ENCODE data around the gene EFCAB9.

Gene EFCAB9

DNA sequence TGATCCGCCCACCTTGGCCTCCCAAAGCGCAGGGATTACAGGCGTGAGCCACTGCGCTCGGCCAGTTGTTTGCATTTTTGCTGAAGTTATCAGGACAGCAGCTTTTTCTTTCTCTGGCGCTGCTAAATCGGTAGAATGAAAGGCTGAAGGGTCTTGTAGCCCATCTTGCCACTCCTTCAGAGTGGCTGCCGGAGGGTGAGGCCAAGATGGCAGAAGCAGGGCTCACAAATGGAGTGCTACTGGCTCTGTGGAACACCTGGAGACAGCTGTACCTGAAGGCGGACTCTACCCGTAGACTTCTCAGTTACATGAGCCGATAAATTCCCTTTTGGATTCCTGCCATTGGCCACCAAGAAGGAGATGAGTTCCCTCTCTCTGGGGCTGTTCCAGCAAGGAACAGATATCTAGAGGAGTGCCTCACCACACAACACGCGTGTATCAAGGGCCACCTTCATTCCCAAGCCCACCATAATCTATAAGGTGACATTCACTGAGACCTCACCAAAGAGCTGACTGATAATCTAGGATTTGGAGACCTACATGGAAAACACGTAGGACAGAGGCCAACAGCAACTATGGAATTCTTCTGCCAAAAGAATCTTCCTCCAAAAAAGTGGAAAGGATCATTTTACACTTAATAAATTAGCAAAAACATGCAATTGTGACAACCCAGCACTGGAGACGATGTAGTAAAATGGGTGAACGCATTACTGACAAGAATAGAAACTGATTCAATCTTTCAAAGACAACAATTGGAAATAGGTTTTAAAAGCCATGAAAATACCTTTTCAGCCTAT lies 27.7 kb upstream of the EFCAB9 start:
- no peak for DNase-seq

DNA sequence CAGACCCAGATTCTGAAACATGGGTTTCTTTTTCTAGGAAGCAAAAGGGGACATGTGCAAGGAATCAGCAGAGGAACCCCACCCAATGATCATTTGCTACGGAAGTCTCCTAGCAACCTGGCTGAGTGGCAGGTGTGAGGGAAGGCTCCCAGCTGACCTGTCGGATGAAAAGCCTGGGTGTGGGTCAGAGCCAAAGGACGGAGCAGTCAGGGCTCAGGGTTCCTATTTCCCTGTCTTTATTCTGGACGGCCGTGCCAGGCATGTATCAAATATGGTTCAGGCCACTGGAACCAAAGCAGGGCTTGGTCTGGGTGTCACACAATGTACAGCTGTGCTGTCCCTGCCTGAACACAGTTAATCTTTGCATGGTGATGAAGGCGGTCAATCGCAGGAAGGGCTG lies 26.1 kb upstream of the EFCAB9 start:
- no peak for DNase-seq

DNA sequence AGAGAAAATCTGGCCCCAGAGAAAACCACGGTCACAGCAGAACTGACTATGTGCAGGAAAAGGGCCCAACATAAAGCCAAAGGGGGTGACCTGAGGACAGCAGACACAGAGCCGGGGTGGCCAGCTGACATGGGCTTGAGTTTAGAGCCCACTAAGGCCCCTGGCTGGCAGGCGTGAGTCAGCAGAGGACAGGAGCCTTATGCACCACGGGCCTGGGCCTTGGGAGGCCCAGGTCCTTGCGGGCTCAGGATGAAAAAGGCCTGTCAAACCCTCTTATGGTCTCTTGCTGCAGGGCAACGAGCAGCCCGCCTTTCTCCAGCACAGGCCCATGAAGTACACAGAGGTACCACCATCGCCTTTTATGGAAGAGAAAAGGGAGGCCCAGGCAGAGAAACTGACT lies 25.7 kb upstream of the EFCAB9 start:
- no peak for DNase-seq

DNA sequence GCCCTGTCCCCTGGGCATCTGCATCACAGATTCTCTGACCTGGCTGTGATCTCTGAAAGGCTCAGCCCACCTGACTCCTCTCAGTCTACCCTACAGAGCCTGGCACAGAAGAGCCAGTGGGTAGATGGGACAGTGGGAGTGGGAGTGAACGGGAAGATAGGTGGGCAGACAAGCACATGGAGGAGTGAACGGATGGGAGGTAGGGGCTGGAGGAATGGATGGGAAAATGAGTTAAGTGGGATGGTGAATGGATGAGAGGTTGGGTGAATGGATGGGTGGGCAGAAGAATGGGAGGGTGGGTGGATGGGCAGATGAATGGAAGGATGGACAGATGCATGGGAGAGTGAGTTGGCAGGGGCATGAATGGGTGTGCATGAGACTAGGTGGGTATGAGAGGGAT lies 24.8 kb upstream of the EFCAB9 start:
- no peak for DNase-seq

DNA sequence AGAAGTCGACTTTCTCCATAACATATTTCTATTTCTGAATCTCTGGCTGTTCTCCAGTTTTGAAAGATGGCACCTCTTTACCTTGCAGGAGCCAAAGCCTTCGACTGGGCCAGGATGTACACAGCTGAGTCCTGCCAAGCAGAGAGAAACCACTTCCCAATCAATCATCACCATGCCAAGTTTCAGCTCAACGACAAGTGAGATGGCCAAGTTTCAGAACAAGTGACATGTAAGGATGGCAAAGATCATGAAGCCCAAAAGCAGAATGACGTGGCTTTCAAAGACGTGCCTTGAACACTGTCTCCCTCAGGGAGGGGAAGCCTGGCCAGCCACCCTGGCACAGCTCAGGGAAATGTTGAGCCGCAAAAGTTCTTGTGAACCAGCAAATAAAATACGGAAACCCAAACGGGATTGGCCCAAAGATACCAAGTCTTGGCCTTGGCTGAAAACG lies 23.7 kb upstream of the EFCAB9 start:
- DNase-seq = no peak

DNA sequence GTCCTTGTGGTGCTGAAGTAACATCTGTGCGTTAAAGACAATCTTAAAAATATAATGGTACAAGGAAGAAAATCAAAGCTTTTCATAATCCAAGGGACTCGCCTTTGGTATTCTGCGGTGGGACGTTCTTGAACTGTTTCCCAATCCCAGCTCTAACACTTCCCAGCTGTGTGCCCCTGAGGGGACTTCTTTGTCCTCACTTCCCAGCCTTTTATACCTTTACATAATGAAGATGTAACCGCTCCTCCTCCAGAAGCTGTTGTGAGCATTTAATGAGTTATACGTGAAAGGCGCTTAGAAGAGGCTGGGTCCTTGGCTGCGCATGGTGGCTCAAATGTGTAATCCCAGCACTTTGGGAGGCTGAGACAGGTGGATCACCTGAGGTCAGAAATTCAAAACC lies 22.9 kb upstream of the EFCAB9 start:
- no peak for DNase-seq

DNA sequence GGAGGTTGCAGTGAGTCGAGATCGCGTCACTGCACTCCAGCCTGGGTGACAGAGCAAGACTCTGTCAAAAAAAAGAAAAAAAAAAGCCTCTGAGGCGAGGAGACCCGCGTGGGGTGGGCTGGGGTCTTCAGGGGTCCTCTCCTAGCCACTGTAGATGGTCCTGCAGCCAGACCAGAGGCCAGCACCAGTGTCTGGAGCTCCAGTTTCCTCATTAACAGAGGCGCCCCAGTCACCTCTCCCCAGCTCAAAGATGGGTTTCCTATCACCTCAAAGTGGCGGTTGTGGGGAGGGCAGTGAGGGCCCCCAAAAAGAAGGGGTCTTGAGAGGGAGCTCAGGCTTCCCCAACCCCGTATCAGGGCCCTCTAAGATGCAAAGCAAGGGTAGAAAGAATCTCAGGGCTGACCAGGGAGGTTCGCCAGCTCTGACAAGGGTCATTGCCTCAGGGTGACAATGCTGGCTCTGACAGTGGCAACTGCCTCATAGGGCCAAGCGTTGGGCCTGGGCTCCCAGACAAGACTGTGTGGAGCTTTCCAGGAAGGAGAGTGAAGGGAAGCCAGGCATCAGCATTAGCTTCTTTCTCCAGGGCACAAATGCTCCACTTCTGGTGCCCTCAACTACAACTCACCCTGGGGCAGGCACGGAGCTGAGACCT lies 20.9 kb upstream of the EFCAB9 start:
- no peak for DNase-seq

DNA sequence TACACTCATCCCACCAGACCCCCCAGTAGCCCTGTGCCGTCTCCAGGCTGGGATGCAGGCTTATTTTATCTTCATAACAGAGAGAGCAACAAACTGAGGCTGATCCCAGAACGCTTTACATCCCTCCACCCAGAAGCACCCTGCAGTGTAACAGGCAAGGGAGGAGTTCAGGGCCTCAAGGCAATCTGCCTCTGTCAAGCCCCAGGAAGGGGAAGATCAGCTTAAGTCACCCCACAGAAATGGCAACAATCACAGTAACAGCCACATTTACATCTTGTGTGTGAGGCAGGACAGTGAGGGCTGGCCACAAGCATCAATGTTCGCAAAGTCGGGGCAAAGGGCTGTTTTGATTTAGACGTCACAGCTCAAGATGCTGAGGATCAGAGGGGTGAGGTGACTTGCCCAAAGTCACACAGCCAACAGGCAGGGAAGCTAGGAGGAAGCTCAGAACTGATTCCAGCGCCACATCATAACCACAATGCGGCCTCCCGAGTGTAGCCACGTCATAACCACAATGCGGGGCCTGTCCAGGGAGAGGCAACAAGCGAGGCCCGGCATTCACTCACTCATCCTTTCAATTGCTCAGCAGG lies 20.3 kb upstream of the EFCAB9 start:
- DNase-seq = no peak

DNA sequence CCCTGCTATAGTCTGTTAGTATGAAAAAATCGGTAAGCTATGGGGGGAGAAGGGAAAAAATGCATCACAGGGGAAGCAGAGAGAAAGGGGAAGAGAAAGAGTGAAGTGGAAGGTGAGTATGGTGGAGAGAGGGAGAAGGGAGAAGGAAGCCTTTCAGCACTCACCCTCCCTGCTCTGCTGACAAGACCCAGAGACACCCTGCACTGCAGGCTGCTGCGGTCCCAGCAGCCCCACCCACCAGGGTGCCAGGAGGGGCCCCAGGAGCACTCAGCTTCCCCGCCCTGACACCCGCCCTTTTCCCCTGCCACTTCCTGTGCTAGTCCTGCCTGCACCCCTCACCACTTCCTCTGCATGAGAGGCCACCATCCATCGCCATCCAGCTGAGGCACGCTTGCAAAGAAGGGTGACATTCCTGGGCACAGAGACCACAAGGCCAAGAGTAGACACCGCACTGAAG lies 18.7 kb upstream of the EFCAB9 start:
- DNase-seq = no peak

DNA sequence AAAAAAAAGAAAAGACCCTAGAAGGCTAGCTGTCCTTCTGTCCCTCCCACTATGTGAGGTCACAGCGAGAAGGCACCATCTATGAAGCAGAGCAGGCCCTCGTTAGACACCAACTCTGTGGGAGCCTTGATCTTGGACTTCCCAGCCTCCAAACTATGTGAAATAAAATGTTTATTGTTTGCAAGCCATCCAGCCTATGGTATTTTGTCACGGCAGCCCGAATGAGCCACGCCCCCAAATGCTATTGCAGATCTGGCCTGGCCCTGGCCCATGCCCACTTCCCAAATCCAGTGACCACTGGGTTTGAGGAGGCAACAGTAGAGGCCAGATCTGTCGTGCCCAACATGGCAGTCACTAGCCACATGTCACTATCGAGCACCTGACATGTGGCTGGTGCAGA lies 16.8 kb upstream of the EFCAB9 start:
- DNase-seq = no peak

DNA sequence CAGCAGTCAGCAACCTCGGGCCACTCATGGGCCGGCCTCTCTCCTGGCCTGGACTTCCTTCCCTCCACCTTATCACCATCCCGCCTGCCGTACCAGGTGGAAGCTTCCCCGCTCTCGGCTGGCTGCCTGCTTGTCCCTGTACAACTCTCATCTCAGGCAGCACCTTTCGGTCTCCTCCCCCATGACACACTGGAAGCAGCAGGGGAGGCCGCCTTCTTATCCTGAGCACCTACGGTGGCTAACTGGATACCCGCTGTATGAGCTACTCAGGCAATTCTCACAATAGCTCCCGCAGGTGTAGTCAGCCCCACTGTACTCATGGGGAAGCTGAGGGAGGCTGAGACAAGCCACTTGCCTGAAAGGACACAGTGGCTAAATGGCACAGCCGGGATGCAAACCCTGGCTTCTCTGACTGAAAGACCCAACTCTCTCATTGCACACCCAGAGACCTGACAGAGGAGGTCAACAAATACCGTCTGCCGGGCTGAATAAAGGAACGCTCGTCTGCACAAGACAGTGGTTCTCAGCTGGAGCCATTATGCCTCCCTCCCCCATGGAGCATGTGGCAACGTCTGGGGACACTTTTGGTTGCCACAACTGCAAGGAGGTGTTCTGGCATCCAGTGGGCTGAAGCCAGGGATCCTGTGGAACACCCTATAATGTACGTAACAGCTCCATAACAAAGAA lies 15.5 kb upstream of the EFCAB9 start:
- no peak for DNase-seq

DNA sequence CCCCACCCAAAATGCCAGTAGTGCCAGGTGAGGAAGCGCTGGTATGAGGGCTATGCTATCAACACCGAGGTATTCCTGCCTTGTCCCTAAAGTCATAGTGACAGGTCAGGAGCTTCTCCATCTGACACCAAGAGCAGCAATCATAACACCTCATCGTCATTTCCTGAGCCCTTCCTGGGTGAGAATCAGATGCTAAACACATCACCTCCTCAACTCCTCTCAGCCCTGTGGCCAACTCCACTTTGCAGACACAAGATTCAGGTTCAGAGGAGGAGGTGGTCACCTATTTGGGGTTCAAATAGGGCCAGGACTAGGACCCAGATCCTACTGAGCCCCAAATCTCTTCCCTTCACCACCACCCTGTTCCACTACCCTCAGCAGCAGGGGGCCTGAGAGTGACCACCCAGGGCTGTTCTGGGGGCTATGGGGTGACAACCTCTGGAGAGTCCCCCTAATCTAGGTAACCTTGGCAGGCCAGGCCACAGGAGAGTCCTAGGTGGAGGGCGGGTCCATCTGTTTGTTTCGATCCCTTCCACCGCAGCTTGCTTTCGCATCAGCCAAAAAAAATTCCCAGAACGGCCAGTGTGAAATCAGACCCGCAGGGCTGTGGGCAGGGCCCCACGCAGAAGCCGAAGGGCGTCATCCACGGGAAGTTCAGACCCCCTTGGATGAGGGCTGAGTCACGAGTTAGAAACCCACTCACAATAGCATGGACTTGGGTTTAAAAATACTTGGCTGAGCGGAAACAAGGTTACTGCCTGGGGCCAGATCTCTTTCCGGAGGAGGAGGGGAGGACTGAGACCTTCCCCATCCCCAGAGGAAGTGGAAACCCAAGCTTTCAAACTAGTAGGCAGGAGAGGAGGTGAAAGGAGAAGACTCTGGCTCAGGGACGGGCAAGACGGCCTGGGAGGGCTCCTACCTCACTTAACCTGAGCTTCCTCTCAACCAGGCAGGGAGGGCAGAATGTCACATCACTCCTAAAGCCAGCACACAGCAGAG lies 14.7 kb upstream of the EFCAB9 start:
- DNase-seq = no peak

DNA sequence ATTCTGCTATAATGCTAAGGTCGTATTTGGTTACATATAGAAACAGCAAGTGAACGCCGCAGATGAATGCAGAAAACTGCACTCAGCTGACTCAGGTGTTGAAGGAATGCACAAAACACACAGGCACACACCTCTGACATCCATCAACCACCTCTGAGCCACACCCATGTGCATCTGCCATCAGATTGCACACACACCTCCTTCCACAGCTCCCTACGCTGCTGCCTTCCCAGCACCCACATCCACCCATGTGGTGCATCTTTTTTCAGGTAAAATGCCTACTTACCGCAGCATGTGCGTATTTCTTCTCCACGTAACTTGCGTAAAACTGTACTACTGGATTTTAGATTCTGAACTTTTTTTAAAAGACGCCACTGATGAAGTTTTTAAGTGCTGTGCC lies 13.0 kb upstream of the EFCAB9 start:
- DNase-seq = no peak

DNA sequence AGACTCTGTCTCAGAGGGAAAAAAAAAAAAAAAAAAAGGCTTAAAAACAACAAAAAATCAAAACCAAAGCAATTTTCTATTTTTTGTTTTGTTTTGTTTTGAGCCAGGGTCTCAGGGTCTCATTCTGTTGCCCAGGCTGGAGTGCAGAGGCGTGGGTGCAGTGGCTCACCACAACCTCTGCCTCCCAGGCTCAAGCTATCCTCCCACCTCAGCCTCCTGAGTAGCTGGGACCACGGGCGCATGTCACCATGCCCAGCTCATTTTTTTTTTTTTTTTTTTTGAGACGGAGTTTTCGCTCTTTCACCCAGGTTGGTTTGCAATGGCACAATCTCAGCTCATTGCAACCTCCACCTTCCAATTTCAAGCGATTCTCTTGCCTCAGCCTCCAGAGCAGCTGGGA lies 11.7 kb upstream of the EFCAB9 start:
- DNase-seq = no peak

DNA sequence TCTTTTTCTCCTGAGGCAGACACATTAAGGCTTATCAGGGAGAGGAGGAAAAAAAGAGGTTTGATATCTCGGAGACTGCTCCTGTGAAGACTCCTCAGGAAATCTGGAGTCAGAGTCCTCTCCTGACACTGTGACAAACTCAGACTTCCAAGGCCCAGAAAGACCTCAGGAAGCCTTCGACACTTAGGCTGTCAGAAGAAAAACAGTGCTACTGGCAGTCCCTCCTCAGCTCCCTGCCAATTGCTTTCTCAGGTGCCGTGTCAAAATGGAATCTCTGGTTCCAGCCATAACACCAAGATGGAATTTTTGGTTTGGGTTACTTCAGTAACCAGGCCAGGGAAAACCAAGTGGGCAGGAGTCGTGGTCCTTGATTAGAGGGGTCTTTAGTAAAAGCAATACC lies 10.1 kb upstream of the EFCAB9 start:
- DNase-seq = no peak

DNA sequence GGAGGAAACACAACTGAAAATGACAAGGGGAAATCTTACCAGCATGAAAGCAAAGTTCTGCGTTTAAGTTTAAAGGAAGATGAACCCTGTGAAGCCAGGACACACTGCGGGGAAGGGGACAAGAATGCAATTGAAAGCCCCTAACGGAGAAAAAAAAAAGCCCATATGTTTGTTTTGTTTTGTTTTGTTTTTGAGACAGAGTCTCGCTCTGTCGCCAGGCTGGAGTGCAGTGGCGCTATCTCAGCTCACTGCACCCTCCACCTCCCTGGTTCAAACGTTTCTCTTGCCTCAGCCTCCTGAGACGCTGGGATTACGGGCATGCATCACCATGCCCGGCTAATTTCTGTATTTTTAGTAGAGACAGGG lies 8.9 kb upstream of the EFCAB9 start:
- no peak for DNase-seq

DNA sequence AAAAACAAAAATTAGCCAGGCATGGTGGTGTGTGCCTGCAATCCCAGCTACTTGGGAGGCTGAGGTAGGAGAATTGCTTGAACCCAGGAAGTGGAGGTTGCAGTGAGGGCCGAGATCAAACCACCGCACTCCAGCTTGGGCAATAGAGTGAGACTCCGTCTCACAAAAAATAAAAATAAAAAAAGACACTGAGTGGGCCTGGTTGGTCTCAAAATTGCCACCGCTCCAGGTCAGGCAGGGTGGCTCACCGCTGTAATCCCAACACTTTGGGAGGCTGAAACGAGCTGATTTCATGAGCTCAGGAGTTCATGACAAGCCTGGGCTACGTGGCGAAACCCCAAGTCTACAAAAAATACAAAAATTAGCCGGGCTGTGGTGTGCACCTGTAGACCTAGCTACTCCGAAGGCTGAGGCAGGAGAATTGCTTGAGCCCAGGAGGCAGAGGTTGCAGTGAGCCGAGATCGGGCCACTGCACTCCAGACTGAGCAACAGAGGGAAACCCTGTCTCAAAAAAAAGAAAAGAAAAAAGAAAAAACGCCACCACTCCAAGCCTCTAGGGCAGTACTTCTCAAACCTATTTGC lies 7.8 kb upstream of the EFCAB9 start:
- DNase-seq = no peak

DNA sequence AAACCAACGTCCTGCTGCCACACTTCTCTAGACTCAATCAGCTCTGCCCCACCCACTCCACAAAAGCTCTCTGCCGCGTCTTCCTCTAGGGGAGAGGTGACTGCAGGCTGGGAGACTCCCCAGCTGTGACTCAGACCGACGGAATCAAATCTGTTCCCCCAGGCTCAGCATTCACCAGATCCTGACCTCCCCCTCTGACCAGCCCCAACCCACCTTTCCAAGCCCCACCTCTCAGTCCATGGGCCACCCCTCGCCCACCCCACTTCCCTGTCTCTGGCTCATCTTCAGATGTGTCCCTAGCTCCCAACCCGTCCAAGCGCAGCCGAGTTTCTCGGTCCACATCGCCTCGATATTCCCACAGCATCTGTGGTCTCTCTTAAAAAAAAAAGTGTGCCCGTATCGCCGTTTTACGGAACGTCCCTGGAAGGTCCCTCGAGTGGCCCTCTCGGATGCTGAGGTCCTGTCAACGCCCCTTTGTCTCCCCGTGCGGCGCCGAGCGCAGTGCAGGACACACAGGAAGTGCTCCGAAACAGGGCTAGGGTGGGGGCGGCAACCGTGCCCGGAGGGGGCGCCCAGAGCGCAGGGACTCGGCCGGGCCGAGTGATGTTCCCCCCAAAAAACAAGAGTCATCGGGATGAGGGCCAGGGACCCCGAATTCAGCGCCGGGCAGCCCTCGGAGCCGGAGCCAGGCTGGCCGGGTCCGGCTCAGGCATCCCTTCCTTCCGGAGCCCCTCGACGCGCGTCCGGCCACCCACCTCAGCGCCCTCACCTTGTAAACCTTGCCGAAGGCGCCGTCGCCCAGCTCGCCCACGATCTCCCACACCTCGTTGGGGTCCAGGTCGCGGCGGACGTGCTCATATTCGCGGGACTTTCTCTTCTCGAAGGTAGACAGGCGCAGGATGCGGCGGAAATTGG lies 6.6 kb upstream of the EFCAB9 start:
- DNase-seq = peak; percentile 31 to 45

DNA sequence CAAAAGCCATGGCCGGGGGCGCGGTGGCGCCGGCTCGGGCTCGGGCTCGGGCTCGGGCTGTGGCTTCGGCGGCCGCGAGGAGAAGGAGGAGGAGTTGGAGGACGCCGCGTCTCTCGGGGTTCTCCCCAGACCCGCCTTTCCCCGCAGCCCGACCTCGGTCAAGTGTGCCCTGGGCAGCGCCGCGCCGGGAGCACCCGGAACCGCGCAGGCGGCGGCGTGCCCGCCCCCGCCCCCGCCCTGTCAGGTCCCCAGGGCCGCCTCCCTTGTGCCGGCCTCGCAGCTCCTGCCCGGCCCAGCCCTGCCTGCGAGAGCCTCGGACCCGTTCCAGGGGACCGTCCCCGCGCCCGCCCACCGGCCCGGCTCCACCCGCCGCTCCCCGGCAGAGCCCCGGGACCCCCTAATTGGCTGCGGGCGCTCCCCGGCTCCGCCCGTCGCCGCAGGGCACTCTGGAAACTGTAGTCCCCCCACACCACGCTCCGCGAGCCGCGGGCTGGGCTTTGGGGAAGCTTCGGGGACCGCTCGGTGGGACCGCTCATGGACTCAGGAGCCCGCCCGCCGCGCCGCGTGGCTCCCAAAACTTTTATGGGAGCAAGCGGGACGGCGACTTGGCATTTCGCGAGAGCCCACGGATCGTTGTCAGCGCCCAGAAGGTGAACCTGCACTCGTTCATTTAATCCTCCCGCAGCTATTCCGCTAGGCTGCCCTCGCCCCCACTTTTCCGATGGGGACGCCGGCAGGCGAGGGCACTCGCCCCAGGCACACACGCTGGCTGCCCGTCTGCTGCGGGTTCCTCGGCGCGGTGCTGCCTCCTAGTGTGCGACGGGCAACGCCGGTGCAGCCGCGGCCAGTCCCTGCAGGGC lies 5.7 kb upstream of the EFCAB9 start, which contains the start of gene STK10:
TSS of gene STK10 (minus strand) at position 192 of the 860 bp plus-strand sequence. CDS start at position 10, 182 bp downstream.
- DNase-seq = peak; percentile 79 to 86

All from SHP77 (cell line).